Stimulated activated naive B cell treated with anti-CD40 and anti-IgM and Interleukin-4, amounts not matched to agents 10 μg/mL and 1 μg/mL and 100 μg/mL, for 72 hours (primary cell): ENCODE data around the gene NET1.

Experiments
- ATAC-seq, 2 donors: fragments of 150-1000 bp; cut with Tn5 transposase; replicated peaks; 2 replicates each; pipeline ENCODE4 v1.10.0; 2021; ENCODE audit warnings: moderate library complexity in 1 of 2
- DNase-seq: peaks from one replicate; pipeline ENCODE4 v3.0.0; 2021
- H3K27ac Mint-ChIP-seq: one replicate; pipeline ENCODE4 v1.8.0; 2022; ENCODE audit warnings: mild to moderate bottlenecking, mixed read lengths
- H3K27me3 Mint-ChIP-seq, 2 donors: one replicate each; pipeline ENCODE4 v1.8.0; 2022; ENCODE audit warnings: mixed read lengths in 2 of 2
- H3K36me3 Mint-ChIP-seq, 2 donors: one replicate each; pipeline ENCODE4 v1.8.0; 2022; ENCODE audit warnings: mixed read lengths in 2 of 2, mild to moderate bottlenecking in 1 of 2
- H3K4me1 Mint-ChIP-seq, 2 donors: one replicate each; pipeline ENCODE4 v1.8.0; 2022; ENCODE audit warnings: mixed read lengths in 2 of 2, mild to moderate bottlenecking in 1 of 2
- H3K4me3 Mint-ChIP-seq, 2 donors: one replicate each; pipeline ENCODE4 v1.8.0; 2022; ENCODE audit warnings: mild to moderate bottlenecking in 2 of 2, mixed read lengths in 2 of 2, moderate library complexity in 1 of 2
- H3K9me3 Mint-ChIP-seq, 2 donors: one replicate each; pipeline ENCODE4 v1.8.0; 2022; ENCODE audit warnings: mixed read lengths in 2 of 2, mild to moderate bottlenecking in 1 of 2

Gene NET1

DNA sequence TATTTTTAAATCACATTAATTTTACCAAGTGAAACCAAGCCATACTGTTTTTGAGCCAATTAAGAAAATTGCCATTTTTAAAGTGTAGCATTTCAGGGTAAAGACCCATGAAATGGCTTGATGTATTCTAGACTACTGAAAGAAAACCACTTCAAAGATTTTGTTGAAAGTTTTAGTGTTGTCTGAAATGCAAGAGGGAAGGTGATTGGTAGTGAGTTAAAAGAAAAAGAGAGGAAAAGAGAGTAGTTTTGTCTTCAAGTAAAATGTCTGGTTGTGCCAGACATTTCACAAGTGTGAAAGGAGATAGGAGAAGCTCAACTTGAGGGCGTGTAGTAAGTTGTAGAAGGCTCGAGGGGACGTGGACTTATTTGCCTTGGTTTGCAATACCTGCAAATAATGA lies 45.4 kb downstream of the NET1 start:
- H3K36me3 Mint-ChIP-seq, result peaks cover 20 to 43% of the 10 kb centered on the region in 2 donors
- H3K4me1 Mint-ChIP-seq, result peaks cover 10 to 14% of the 10 kb centered on the region in 2 donors
- DNase-seq (no peak), ATAC-seq (no peak)
- H3K27me3 Mint-ChIP-seq, result peaks cover 0 to under 1% of the 10 kb centered on the region in 2 donors
- no peak overlapping the region for H3K4me3 Mint-ChIP-seq
- H3K27ac Mint-ChIP-seq, result peak overlapping the region; percentile 28
- no peaks in the 10 kb centered on the region for H3K9me3 Mint-ChIP-seq

DNA sequence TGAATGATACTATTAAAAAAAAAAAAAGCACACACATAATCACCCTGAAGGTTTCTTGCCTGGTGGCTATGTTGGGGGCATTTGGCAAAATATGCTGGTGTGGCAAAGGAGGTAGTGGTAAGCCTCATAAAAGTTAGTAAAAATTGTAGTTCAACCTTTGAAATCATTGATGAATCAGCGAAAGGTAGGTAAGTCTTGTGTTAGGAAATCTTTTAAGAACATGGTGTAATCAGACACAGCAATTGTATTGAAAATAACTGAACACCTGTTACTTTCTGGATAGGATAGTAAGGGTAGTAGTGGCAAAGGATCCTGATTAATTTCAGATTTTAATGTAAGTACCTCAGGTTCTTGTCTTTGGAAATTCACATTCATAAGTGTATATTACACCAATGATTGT lies 46.1 kb downstream of the NET1 start:
- H3K9me3 Mint-ChIP-seq, result no peaks in the 10 kb centered on the region
- peaks cover 16 to 38% of the 10 kb centered on the region in 2 donors for H3K36me3 Mint-ChIP-seq
- DNase-seq (no peak), ATAC-seq (no peak)
- H3K27ac Mint-ChIP-seq, result no peak overlapping the region
- peaks cover 12 to 14% of the 10 kb centered on the region in 2 donors for H3K4me1 Mint-ChIP-seq
- H3K27me3 Mint-ChIP-seq, result peaks cover 1 to 7% of the 10 kb centered on the region in 2 donors
- H3K4me3 Mint-ChIP-seq, result no peak overlapping the region

DNA sequence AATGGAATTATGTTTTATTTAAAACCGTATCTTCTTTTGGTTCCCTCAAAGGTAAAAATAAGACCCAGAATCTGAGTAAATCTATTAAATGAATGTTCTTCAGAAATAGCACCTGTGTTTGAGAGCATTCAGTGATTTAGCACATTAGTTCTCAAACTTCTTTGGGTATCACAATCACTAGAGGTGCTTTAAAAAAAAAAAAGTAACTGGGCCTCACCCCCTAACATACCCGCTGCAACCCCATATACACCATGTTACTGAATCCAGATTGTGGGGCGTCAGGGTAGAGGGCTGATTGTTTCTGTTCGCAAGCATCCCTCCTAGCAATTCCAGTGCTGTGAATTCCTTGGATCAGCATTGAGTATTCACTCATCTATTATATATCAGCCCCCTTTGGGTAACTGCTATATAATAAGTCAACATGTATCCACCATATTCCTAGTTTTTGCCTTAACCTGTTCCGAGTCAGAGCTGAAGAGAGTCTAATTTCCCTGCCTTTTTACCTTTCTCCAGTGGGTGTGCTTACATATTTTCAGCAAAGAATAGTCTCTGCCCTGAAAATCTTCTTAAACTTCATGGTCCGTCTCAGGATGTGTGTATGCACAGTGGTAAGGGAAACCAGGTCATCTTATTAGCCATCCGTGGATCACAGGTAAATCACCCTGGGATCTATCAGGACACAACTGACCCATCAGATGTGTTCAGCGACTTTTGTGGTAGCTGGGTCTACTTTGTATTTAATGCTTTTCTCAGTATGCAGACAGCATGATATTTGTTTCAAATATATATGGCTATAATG lies 46.8 kb downstream of the NET1 start:
- no peak for DNase-seq
- no peak overlapping the region for H3K4me3 Mint-ChIP-seq
- H3K9me3 Mint-ChIP-seq, result no peaks in the 10 kb centered on the region
- ATAC-seq, result no peak
- no peak overlapping the region for H3K27ac Mint-ChIP-seq
- peaks cover 13 to 31% of the 10 kb centered on the region in 2 donors for H3K36me3 Mint-ChIP-seq
- peaks cover 5 to 7% of the 10 kb centered on the region in 2 donors for H3K27me3 Mint-ChIP-seq
- peaks cover 13 to 14% of the 10 kb centered on the region in 2 donors for H3K4me1 Mint-ChIP-seq

DNA sequence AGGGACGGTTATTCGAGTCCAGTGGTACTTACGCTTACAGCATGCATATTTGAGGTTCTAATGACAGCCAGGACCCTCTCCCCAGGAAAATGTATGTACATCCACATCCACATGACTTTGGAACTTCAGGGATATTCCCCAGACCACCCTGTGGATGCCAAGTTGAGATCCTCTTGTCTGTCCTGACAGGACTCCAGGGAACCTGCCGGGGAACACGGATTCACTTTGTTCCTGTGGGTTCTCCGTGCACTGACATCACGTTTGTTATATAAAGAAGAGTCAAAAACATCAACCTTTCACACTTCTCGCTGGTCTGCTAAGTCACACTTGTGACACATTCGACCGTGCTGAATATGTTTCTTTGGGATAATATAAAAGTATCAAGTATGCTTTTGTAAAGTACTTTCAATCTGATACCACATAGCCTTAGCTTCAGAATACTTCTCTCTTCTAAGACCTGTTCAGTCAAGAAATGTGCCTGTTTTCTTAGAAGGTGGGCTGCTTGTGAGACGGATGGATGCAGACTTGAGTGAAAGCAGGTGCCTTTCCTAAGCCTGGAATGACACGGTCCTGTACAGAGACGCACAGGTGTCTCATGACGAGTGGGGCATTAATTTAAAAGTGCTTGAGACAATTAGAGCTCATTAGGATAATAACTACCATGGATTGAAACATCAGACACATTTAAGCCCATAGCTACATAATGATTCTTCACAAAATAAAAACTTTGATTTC lies 48.3 kb downstream of the NET1 start:
- Mint-ChIP-seq H3K4me1 (peaks cover 13 to 14% of the 10 kb centered on the region in 2 donors), H3K27me3 (peaks cover 5 to 7% of the 10 kb centered on the region in 2 donors), H3K4me3 (no peak overlapping the region), H3K9me3 (no peaks in the 10 kb centered on the region), H3K27ac (no peak overlapping the region), H3K36me3 (peaks cover 13 to 25% of the 10 kb centered on the region in 2 donors)
- no peak for ATAC-seq
- DNase-seq, result no peak

DNA sequence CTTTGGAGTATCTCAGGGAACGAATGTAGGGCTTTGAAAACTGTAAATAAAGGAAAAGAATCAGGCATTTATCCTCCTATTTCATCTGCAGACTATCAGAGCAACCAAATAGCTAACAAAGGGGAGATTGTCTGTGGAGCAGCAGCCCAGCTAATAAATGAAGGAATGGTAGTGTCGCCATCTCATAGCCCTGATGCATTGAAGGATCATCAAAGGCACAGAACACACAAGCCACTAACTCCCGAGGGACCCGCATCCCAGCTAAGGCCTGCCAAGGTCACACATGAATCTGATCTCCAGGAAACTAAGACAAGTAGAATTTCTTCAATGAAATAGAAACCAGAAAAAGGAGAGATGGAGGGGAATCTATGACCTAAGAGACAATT lies 48.8 kb downstream of the NET1 start:
- H3K27me3 Mint-ChIP-seq, result peaks cover 5 to 7% of the 10 kb centered on the region in 2 donors
- H3K4me3 Mint-ChIP-seq, result no peak overlapping the region
- peaks cover 13 to 14% of the 10 kb centered on the region in 2 donors for H3K4me1 Mint-ChIP-seq
- no peak for ATAC-seq
- peaks cover 13 to 20% of the 10 kb centered on the region in 2 donors for H3K36me3 Mint-ChIP-seq
- H3K9me3 Mint-ChIP-seq, result no peaks in the 10 kb centered on the region
- no peak overlapping the region for H3K27ac Mint-ChIP-seq
- DNase-seq, result no peak

DNA sequence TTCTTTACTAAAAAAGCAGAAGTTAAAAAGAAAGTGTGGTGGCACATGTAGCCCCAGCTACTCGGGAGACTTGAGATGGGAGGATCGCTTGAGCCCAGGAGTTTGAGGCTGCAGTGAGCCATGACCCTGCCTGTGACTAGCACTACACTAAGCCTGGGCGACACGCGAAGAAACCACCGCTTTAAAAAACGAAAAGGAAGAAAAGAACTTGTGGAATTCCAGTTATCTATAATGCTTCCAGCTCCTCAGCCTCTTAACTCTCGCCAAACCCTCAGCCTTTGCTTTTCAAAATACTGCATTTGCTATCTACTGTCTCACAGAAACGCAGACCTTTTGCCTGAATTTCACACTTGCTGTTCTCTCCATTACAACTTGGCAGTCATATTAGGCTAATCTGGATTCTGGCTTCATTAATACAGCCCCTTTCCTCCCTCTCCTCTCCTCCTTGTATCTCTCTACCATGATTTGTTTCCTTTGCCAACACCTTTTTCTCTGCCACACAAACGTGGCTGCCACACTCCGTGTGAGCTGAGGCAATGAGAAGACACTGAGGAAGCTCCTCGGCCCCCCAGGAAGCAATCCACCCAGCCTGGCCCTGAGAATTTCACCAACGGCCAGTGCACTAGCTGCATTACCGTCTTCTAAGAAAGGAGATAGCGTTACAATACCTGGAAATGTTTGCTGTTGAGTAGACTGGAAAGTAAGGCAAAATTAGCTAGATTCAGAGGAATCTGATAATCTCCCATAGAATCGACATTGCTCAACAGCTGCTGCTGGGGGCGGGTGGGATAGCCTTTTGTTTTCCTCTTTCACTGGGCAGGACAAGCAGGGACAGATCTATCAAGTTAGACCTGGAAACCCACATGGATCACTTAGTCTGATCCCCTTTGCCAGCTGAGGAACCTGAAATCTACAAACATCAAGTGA lies 49.8 kb downstream of the NET1 start:
- ATAC-seq (peak; percentile 49 to 68), DNase-seq (no peak)
- no peak overlapping the region for H3K4me3 Mint-ChIP-seq
- no peak overlapping the region for H3K27ac Mint-ChIP-seq
- H3K4me1 Mint-ChIP-seq, result peaks cover 13 to 14% of the 10 kb centered on the region in 2 donors
- peaks cover 5 to 7% of the 10 kb centered on the region in 2 donors for H3K27me3 Mint-ChIP-seq
- H3K36me3 Mint-ChIP-seq, result peaks cover 7 to 16% of the 10 kb centered on the region in 2 donors
- H3K9me3 Mint-ChIP-seq, result no peaks in the 10 kb centered on the region

DNA sequence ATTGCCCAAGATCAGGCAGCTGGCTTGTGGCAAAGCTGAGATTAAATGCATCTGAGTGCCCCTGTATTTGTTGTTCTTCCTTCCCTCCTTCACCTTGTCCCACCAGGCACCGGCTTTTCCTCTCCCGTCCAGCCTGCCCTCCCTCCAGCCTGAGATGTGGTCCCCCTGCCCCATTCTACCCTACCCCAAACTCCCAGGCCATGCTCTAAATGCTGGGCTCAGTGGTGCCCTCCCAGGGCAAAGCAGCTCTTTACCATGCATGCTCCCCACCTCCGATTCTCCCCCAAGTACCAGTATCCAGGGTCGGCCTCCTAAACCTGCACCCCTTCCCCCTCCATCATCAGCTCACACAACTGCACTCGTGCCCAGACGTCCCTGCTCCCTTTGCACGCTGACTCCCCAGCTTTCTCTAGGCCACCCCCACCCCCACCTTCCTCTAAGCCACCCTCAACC lies 50.5 kb downstream of the NET1 start:
- Mint-ChIP-seq H3K36me3 (peaks cover 5 to 13% of the 10 kb centered on the region in 2 donors), H3K4me1 (peaks cover 13 to 14% of the 10 kb centered on the region in 2 donors), H3K9me3 (peaks cover 1 to 2% of the 10 kb centered on the region in 2 donors), H3K27ac (no peak overlapping the region), H3K4me3 (no peak overlapping the region), H3K27me3 (peaks cover 5 to 7% of the 10 kb centered on the region in 2 donors)
- no peak for DNase-seq
- ATAC-seq, result no peak

DNA sequence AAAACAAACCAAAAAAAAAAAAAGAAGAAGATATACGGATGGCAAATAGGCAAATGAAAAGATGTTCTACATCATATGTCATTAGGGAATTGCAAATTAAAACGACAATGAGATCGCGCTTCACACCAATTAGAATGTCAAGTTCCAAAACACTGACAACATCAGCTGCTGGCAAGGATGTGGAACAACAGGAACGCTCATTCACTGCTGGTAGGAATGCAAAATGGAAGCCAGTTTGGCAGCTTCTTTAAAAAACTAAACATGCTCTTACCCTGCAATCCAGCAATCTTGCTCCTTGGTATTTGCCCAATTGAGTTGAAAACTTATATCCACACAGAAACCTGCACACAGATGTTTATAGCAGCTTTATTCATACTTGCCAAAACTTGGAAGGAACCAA lies 52.2 kb downstream of the NET1 start:
- DNase-seq (no peak), ATAC-seq (no peak)
- Mint-ChIP-seq H3K36me3 (peaks cover 3 to 10% of the 10 kb centered on the region in 2 donors), H3K4me1 (peaks cover 13 to 14% of the 10 kb centered on the region in 2 donors), H3K27me3 (peaks cover 5 to 7% of the 10 kb centered on the region in 2 donors), H3K4me3 (no peak overlapping the region), H3K9me3 (peaks cover 5% of the 10 kb centered on the region in 2 donors), H3K27ac (no peak overlapping the region)

DNA sequence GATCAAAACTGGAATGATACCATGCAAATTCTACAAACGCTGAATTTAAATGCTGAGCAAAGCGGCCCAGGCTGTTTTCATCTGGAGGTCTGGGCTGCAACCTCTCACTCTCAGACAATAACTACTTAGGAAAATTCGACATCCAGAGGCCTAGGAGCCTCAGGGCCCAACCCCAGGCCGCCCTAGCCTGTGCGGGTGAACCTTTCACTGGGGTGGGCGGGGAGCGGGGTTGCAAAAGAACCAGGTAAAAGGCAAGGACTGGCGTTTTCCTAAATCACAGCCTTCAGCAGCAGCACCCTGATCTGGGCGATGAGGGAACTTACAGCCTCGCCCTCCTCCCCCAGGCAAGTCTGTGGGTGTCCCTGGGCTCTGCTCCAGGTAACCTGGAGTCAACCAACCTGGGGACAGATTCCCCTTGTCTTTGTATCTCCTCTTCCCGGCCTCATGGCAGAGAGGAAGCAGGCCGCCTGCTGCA lies 53.7 kb downstream of the NET1 start:
- Mint-ChIP-seq H3K9me3 (peaks cover 5% of the 10 kb centered on the region in 2 donors), H3K36me3 (peaks cover 3 to 5% of the 10 kb centered on the region in 2 donors), H3K27ac (no peak overlapping the region), H3K27me3 (peaks cover 5 to 7% of the 10 kb centered on the region in 2 donors), H3K4me1 (peaks cover 13 to 14% of the 10 kb centered on the region in 2 donors), H3K4me3 (no peak overlapping the region)
- no peak for ATAC-seq
- DNase-seq, result no peak

DNA sequence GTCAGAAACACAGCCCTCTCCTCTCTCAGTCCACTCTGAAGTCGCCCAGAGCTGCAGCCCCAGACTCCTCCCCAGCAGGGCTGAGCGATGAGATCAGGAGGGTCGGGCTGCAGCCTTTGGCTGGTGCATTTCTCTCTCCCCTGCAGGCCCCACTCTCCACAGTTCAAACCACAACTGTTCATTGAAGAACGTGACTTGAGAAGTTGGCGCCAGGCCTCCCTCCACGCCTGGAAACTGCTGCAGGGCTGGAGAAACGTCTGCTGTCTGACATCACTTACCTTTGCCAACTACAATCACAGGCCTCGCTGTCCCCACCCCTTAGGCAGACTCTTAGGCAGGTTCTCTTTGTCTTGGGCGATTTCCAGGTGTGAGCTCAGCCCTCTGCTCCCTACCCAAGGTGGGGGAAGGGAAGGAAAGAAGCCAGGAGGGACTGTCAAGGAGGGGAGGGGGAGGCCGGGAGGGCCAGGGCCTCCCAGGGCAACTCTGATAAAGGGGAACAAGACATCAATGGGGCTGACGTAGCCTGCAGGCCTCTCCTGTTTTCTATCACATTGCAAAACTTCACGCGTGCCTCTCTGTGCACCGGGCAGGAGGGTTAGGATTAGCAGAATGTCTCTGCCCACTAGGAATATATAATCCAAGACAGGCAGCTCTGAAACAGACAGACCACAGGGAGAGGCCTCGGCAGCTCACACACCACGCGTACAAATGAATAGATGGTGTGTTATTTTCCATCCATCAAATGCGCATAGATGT lies 54.3 kb downstream of the NET1 start:
- no peak for ATAC-seq
- Mint-ChIP-seq H3K27ac (no peak overlapping the region), H3K36me3 (peaks cover 2 to 3% of the 10 kb centered on the region in 2 donors), H3K27me3 (peaks cover 5 to 7% of the 10 kb centered on the region in 2 donors), H3K4me3 (no peak overlapping the region), H3K9me3 (peaks cover 5% of the 10 kb centered on the region in 2 donors), H3K4me1 (peaks cover 8 to 10% of the 10 kb centered on the region in 2 donors)
- no peak for DNase-seq

DNA sequence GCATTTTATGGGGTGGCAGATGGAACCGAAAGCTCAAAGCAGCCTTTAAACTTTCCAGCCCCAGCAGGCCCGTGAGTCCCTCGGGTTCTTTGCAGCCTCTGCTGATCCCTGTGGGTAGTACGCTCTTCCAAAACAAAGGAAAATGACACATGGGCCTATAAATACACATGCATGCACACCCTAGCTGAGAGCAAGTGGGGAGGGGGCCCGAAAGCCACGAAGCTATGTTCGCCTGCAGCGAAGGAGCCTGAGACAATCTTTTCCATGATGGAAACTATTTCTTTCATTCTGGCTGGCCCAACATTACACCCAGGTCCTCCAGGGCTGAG lies 54.8 kb downstream of the NET1 start:
- H3K4me1 Mint-ChIP-seq, result peaks cover 3 to 4% of the 10 kb centered on the region in 2 donors

DNA sequence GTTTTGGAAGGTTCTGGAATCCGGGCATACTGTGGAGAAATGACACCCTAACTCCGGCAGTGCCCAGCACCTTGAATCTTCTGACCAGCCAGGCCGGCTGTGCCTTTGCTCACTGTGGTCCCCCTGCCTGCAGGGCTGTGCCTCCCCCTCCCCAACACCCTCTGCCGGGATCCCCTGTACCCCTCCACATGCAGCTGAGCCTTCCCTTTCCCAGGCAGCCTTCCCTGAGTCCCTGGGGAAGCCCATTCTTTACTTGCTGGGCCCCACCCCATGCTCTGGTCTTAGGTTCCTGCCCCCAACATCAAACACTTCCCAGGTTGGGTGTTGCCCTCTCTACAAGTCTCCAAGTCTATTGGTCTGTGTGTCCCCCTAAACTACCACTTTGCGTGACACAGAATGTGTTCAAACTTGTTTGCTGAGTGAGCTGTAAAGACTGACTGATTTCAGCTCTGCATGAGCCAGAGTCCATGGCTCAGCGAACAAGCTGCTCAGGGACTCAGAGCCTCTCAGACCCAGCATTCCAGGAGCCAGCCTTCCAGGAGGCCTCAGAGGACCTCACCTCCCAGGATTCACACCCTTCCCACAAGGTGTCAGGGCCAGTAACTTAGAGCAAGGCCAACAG lies 55.4 kb downstream of the NET1 start:
- no peak overlapping the region for H3K27ac Mint-ChIP-seq
- DNase-seq, result no peak
- H3K4me1 Mint-ChIP-seq, result peaks cover 0 to 3% of the 10 kb centered on the region in 2 donors
- H3K27me3 Mint-ChIP-seq, result peaks cover 7 to 9% of the 10 kb centered on the region in 2 donors
- peaks cover 5% of the 10 kb centered on the region in 2 donors for H3K9me3 Mint-ChIP-seq
- no peak overlapping the region for H3K4me3 Mint-ChIP-seq
- H3K36me3 Mint-ChIP-seq, result peaks cover 2 to 3% of the 10 kb centered on the region in 2 donors
- ATAC-seq, result no peak

More for the DNA sequence above, 54.8 kb downstream of the NET1 start:
- Mint-ChIP-seq H3K27ac (no peak overlapping the region), H3K27me3 (peaks cover 5 to 7% of the 10 kb centered on the region in 2 donors), H3K4me3 (no peak overlapping the region), H3K9me3 (peaks cover 5% of the 10 kb centered on the region in 2 donors), H3K36me3 (peaks cover 2 to 3% of the 10 kb centered on the region in 2 donors)
- DNase-seq (no peak), ATAC-seq (no peak)
